Natural killer cell (primary cell): ENCODE results near the gene USP48. TPM values are rescaled to one million over a fixed set of nuclear protein-coding genes. Genes with fewer than 3 reads are reported as not detected.

Source experiments
- ATAC-seq, 3 donors: fragments of 150-1000 bp in 2 of 3; fragments of 200-7000 bp in 1 of 3; cut with Tn5 transposase; 1 replicate in 1 of 3; 2 replicates in 2 of 3; pipeline ENCODE4 v1.10.0; 2021; ENCODE audit warnings: mild to moderate bottlenecking in 2 of 3, moderate library complexity in 2 of 3
- DNase-seq, 2 donors: peaks; one replicate each; pipeline versions ENCODE4 v3.0.0 to v3.0.0-alpha.2; 2013 to 2021; ENCODE audit warnings: mixed read lengths in 1 of 2
- H3K27ac ChIP-seq: one replicate; pipeline ENCODE4 v1.5.1; 2013; ENCODE audit warnings: mild to moderate bottlenecking, low read length
- H3K27me3 ChIP-seq: one replicate; pipeline ENCODE4 v1.6.1; 2013; ENCODE audit warnings: low read length; ENCODE audit not compliant: control insufficient read depth, insufficient read depth
- H3K36me3 ChIP-seq: one replicate; pipeline ENCODE4 v1.6.1; 2013; ENCODE audit warnings: low read length; ENCODE audit not compliant: control insufficient read depth, insufficient read depth
- H3K4me1 ChIP-seq: one replicate; pipeline ENCODE4 v1.6.1; 2013; ENCODE audit warnings: low read length; ENCODE audit not compliant: control insufficient read depth, insufficient read depth
- H3K4me3 ChIP-seq: one replicate; pipeline ENCODE4 v1.5.1; 2013; ENCODE audit warnings: low read length
- H3K9me3 ChIP-seq: one replicate; pipeline ENCODE4 v1.6.1; 2013; ENCODE audit warnings: low read length; ENCODE audit not compliant: control insufficient read depth, insufficient read depth
- H3K27ac Mint-ChIP-seq, 2 donors: one replicate each; pipeline ENCODE4 v1.8.0; 2022; ENCODE audit warnings: mild to moderate bottlenecking in 2 of 2, mixed read lengths in 2 of 2, moderate library complexity in 1 of 2
- H3K27me3 Mint-ChIP-seq, 2 donors: one replicate each; pipeline ENCODE4 v1.8.0; 2022; ENCODE audit warnings: low read depth in 2 of 2, mixed read lengths in 2 of 2
- H3K36me3 Mint-ChIP-seq: one replicate; pipeline ENCODE4 v1.8.0; 2022; ENCODE audit warnings: mixed read lengths
- H3K4me1 Mint-ChIP-seq, 2 donors: one replicate each; pipeline ENCODE4 v1.8.0; 2022; ENCODE audit warnings: mixed read lengths in 2 of 2
- H3K4me3 Mint-ChIP-seq: one replicate; pipeline ENCODE4 v1.8.0; 2022; ENCODE audit warnings: mild to moderate bottlenecking, moderate library complexity, mixed read lengths
- H3K9me3 Mint-ChIP-seq, 2 donors: one replicate each; pipeline ENCODE4 v1.8.0; 2022; ENCODE audit warnings: mixed read lengths in 2 of 2
- CTCF ChIP-seq: fragments of 200-600 bp; IDR thresholded peaks from one replicate; pipeline ENCODE4 v1.8.0; 2022; ENCODE audit warnings: antibody characterized with exemption
- WGBS: methylation state at CpG from one replicate; pipeline ENCODE4 v1.1.7; 2013; ENCODE audit warnings: missing lambda C conversion rate; ENCODE audit not compliant: insufficient coverage; 5-methylcytosine and 5-hydroxymethylcytosine counted together
- intact Hi-C: fragments of 100-400 bp; cut with micrococcal nuclease; formaldehyde crosslinking; loops from one replicate; pipeline ENCODE4 v1.14.2; 2022
- total RNA-seq, 4 donors: library from RNA; stranded (reverse); fragments of 120-200 nt in 1 of 4; gene quantifications; one replicate each; pipeline versions ENCODE4 v1.2.3 to v1.2.4, GENCODE V29; 2013 to 2022

The USP48 gene
- total RNA-seq, 3 donors from 2014 or later (not counting 1 experiment from before 2014, with no cell fraction given), result 71.4 to 127 (median 90.5) TPM

- H3K27me3 Mint-ChIP-seq, result peaks cover 15 to 25% of the 10 kb centered on the region in 2 donors
- no peak overlapping the region for H3K4me3 Mint-ChIP-seq
- H3K36me3 Mint-ChIP-seq, result no peaks in the 10 kb centered on the region
- H3K27me3 ChIP-seq, result peaks cover 23% of the 10 kb centered on the region
- no peaks in the 10 kb centered on the region for H3K9me3 Mint-ChIP-seq
- no peak overlapping the region for H3K27ac Mint-ChIP-seq
- no peaks in the 10 kb centered on the region for H3K36me3 ChIP-seq
- no peak for TF ChIP-seq CTCF
- H3K9me3 ChIP-seq, result no peaks in the 10 kb centered on the region
- intact Hi-C loops, result no loop called here
- DNase-seq (no peak), ATAC-seq (no peak)
- peaks cover 19% of the 10 kb centered on the region for H3K4me1 ChIP-seq
- H3K4me3 ChIP-seq, result no peak overlapping the region
- no peak overlapping the region for H3K27ac ChIP-seq
- H3K4me1 Mint-ChIP-seq, result peaks cover 0 to 5% of the 10 kb centered on the region in 2 donors
- WGBS, result 93% methylated on average over 8 of the region's 11 CpGs
Observed at GRCh38 chr1:21667348-21668231, 115.4 kb downstream of the USP48 start.

GRCh38 chr1:21666576-21667320 lies 116.2 kb downstream of the USP48 start:
- DNase-seq, result no peak
- Mint-ChIP-seq H3K4me1 (peaks cover 0 to 5% of the 10 kb centered on the region in 2 donors), H3K9me3 (no peaks in the 10 kb centered on the region), H3K27me3 (peaks cover 16 to 25% of the 10 kb centered on the region in 2 donors), H3K27ac (no peak overlapping the region), H3K36me3 (no peaks in the 10 kb centered on the region), H3K4me3 (no peak overlapping the region)
- 86% methylated on average over 22 of the region's 22 CpGs for WGBS
- Histone ChIP-seq H3K27me3 (peaks cover 23% of the 10 kb centered on the region), H3K27ac (no peak overlapping the region), H3K9me3 (no peaks in the 10 kb centered on the region), H3K4me3 (no peak overlapping the region), H3K36me3 (no peaks in the 10 kb centered on the region), H3K4me1 (peaks cover 19% of the 10 kb centered on the region)
- no peak for ATAC-seq
- intact Hi-C loops, result no loop called here
- TF ChIP-seq CTCF, result no peak

GRCh38 chr1:21665711-21666575 lies 117.0 kb downstream of the USP48 start:
- TF ChIP-seq CTCF, result no peak
- Histone ChIP-seq H3K27me3 (peaks cover 23% of the 10 kb centered on the region), H3K4me3 (no peak overlapping the region), H3K36me3 (no peaks in the 10 kb centered on the region), H3K9me3 (no peaks in the 10 kb centered on the region), H3K4me1 (peaks cover 19% of the 10 kb centered on the region), H3K27ac (no peak overlapping the region)
- ATAC-seq (no peak), DNase-seq (no peak)
- Mint-ChIP-seq H3K4me3 (no peak overlapping the region), H3K36me3 (no peaks in the 10 kb centered on the region), H3K9me3 (no peaks in the 10 kb centered on the region), H3K27ac (no peak overlapping the region), H3K27me3 (peaks cover 24 to 29% of the 10 kb centered on the region in 2 donors), H3K4me1 (peaks cover 0 to 5% of the 10 kb centered on the region in 2 donors)
- intact Hi-C loops, result no loop called here
- 70% methylated on average over 8 of the region's 8 CpGs for WGBS
